CD14-positive monocyte (primary cell): ENCODE data around the gene BRF1. TPM values are rescaled to one million over a fixed set of nuclear protein-coding genes. Genes with fewer than 3 reads are reported as not detected.

ENCODE experiments used
- DNase-seq, 3 donors: peaks; one replicate each; pipeline ENCODE4 v3.0.0-alpha.2; 2011 to 2022
- H2AFZ ChIP-seq: 2 replicates; pipeline ENCODE4 v1.6.0; 2012; ENCODE audit warnings: mild to moderate bottlenecking, low read depth, low read length, inconsistent platforms; ENCODE audit not compliant: insufficient read depth, poor library complexity, severe bottlenecking
- H3K27ac ChIP-seq, 2 donors: 1 replicate in 1 of 2; 2 replicates in 1 of 2; pipeline ENCODE4 v1.5.1; 2012 to 2013; ENCODE audit warnings: low read length in 2 of 2, control low read depth in 1 of 2, inconsistent platforms in 1 of 2, low read depth in 1 of 2, mild to moderate bottlenecking in 1 of 2
- H3K27me3 ChIP-seq, 2 donors: one replicate each; pipeline versions ENCODE4 v1.6.0 to v1.6.1; 2011 to 2013; ENCODE audit warnings: low read length in 2 of 2; ENCODE audit not compliant: control insufficient read depth in 2 of 2, insufficient read depth in 2 of 2
- H3K36me3 ChIP-seq, 2 donors: replicated peaks in 1 of 2; 1 replicate in 1 of 2; 2 replicates in 1 of 2; pipeline versions ENCODE4 v1.5.1 to v1.6.1; 2012 to 2013; ENCODE audit warnings: low read length in 2 of 2, control low read depth in 1 of 2, inconsistent platforms in 1 of 2, mild to moderate bottlenecking in 1 of 2; ENCODE audit not compliant: insufficient read depth in 2 of 2, control insufficient read depth in 1 of 2
- H3K4me1 ChIP-seq, 2 donors: 1 replicate in 1 of 2; 2 replicates in 1 of 2; pipeline versions ENCODE4 v1.5.1 to v1.6.1; 2012 to 2013; ENCODE audit warnings: low read length in 2 of 2, control low read depth in 1 of 2, inconsistent platforms in 1 of 2, mild to moderate bottlenecking in 1 of 2, moderate library complexity in 1 of 2; ENCODE audit not compliant: insufficient read depth in 2 of 2, control insufficient read depth in 1 of 2
- H3K4me2 ChIP-seq: replicated peaks from 2 replicates; pipeline ENCODE3; 2012; ENCODE audit warnings: low read length, moderate library complexity, mild to moderate bottlenecking; ENCODE audit not compliant: poor library complexity, severe bottlenecking; ENCODE audit errors: extremely low read depth
- H3K4me3 ChIP-seq, 3 experiments: fragments of 200-600 bp in 1 of 3; sonication (generic) in 1 of 3; replicated peaks in 1 of 3; 1 replicate in 2 of 3; 2 replicates in 1 of 3; pipeline ENCODE4 v1.5.1; 2011 to 2013; ENCODE audit warnings: low read length in 3 of 3, mild to moderate bottlenecking in 3 of 3, control low read depth in 2 of 3, low read depth in 2 of 3, inconsistent platforms in 1 of 3, moderate library complexity in 1 of 3
- H3K79me2 ChIP-seq: 2 replicates; pipeline ENCODE4 v1.6.0; 2012; ENCODE audit warnings: mild to moderate bottlenecking, control low read depth, inconsistent platforms, low read length, moderate library complexity; ENCODE audit not compliant: insufficient read depth
- H3K9ac ChIP-seq: 2 replicates; pipeline ENCODE4 v1.6.0; 2017; ENCODE audit warnings: low read length, mild to moderate bottlenecking; ENCODE audit not compliant: insufficient read depth, poor library complexity, severe bottlenecking
- H3K9me3 ChIP-seq, 2 donors: replicated peaks in 1 of 2; 1 replicate in 1 of 2; 2 replicates in 1 of 2; pipeline versions ENCODE4 v1.5.1 to v1.6.1; 2012 to 2013; ENCODE audit warnings: low read length in 2 of 2, control low read depth in 1 of 2; ENCODE audit not compliant: control insufficient read depth in 1 of 2, insufficient read depth in 1 of 2
- H4K20me1 ChIP-seq: 2 replicates; pipeline ENCODE4 v1.6.0; 2012; ENCODE audit warnings: mild to moderate bottlenecking, low read length, control low read depth, moderate library complexity; ENCODE audit not compliant: insufficient read depth
- H3K27ac Mint-ChIP-seq, 7 donors: one replicate each; pipeline ENCODE4 v1.8.0; 2020; ENCODE audit warnings: mild to moderate bottlenecking in 7 of 7, mixed read lengths in 7 of 7, moderate library complexity in 6 of 7, inconsistent platforms in 2 of 7
- H3K27me3 Mint-ChIP-seq, 3 donors: one replicate each; pipeline ENCODE4 v1.8.0; 2021 to 2022; ENCODE audit warnings: low read depth in 3 of 3, mild to moderate bottlenecking in 3 of 3, mixed read lengths in 3 of 3, moderate library complexity in 3 of 3, inconsistent platforms in 1 of 3
- H3K36me3 Mint-ChIP-seq, 2 donors: one replicate each; pipeline ENCODE4 v1.8.0; 2020; ENCODE audit warnings: mixed read lengths in 2 of 2, inconsistent platforms in 1 of 2, mild to moderate bottlenecking in 1 of 2
- H3K4me1 Mint-ChIP-seq: one replicate; pipeline ENCODE4 v1.8.0; 2020; ENCODE audit warnings: mild to moderate bottlenecking, mixed read lengths
- H3K4me3 Mint-ChIP-seq, 2 donors: one replicate each; pipeline ENCODE4 v1.8.0; 2020; ENCODE audit warnings: mild to moderate bottlenecking in 2 of 2, mixed read lengths in 2 of 2, moderate library complexity in 1 of 2
- H3K9me3 Mint-ChIP-seq, 7 donors: one replicate each; pipeline ENCODE4 v1.8.0; 2020 to 2022; ENCODE audit warnings: mixed read lengths in 7 of 7, mild to moderate bottlenecking in 6 of 7, moderate library complexity in 6 of 7, inconsistent platforms in 2 of 7
- WGBS: methylation state at CpG from one replicate; pipeline ENCODE4 v1.1.5; 2013; ENCODE audit warnings: missing lambda C conversion rate; ENCODE audit not compliant: insufficient coverage; 5-methylcytosine and 5-hydroxymethylcytosine counted together
- intact Hi-C, 2 donors: fragments of 100-400 bp; cut with micrococcal nuclease; formaldehyde crosslinking; loops; one replicate each; pipeline versions ENCODE4 v1.15.0 to v1.15.1; 2023
- polyA plus RNA-seq, 3 donors: library from polyadenylated mRNA; depleted of rRNA in 1 of 3; unstranded in 2 of 3; stranded (reverse) in 1 of 3; fragments of 300-500 nt in 2 of 3; fragments of >200 nt in 1 of 3; fragmentation: Illumina TruSeq in 2 of 3; gene quantifications; 1 replicate in 2 of 3; 2 replicates in 1 of 3; pipeline ENCODE4 v1.2.3, GENCODE V29; 2012 to 2021
- TF ChIP-seq, protein P1 (sequence below): fragments of 200-600 bp; IDR thresholded peaks from one replicate; pipeline ENCODE4 v1.8.0; 2022; ENCODE audit warnings: antibody characterized with exemption, mild to moderate bottlenecking

Gene BRF1
- polyA plus RNA-seq, 3 donors = 2.3 to 20.5 (median 2.5) TPM

GRCh38 chr14:105200641-105201040, 100.2 kb downstream of the BRF1 start:
- no peak overlapping the region for H2AFZ ChIP-seq
- H3K36me3 ChIP-seq = no peaks in the 10 kb centered on the region
- 70% methylated on average over 9 of the region's 16 CpGs for WGBS
- H4K20me1 ChIP-seq = no peaks in the 10 kb centered on the region
- H3K4me1 ChIP-seq = peaks cover 21 to 25% of the 10 kb centered on the region in 2 donors
- H3K9ac ChIP-seq = no peak overlapping the region
- no peak for DNase-seq
- Mint-ChIP-seq H3K27me3 (peaks cover 53 to 87% (median 57%) of the 10 kb centered on the region in 3 donors), H3K27ac (no peak overlapping the region), H3K9me3 (peaks cover 0 to 4% (median 0%) of the 10 kb centered on the region in 7 donors), H3K4me1 (peaks cover 19% of the 10 kb centered on the region), H3K4me3 (peak overlapping the region in 1 of 2 donors; percentile 59), H3K36me3 (no peaks in the 10 kb centered on the region)
- no peaks in the 10 kb centered on the region for H3K9me3 ChIP-seq
- no peaks in the 10 kb centered on the region for H3K79me2 ChIP-seq
- intact Hi-C loops = loop anchor here in 1 of 2 donors (5.0 kb wide), 1 partner anchor 327 kb away; the partner anchor contains the start of gene TMEM121
- H3K27ac ChIP-seq = no peak overlapping the region
- peaks cover 8 to 75% of the 10 kb centered on the region in 2 donors for H3K27me3 ChIP-seq
- TF ChIP-seq, protein P1, sequence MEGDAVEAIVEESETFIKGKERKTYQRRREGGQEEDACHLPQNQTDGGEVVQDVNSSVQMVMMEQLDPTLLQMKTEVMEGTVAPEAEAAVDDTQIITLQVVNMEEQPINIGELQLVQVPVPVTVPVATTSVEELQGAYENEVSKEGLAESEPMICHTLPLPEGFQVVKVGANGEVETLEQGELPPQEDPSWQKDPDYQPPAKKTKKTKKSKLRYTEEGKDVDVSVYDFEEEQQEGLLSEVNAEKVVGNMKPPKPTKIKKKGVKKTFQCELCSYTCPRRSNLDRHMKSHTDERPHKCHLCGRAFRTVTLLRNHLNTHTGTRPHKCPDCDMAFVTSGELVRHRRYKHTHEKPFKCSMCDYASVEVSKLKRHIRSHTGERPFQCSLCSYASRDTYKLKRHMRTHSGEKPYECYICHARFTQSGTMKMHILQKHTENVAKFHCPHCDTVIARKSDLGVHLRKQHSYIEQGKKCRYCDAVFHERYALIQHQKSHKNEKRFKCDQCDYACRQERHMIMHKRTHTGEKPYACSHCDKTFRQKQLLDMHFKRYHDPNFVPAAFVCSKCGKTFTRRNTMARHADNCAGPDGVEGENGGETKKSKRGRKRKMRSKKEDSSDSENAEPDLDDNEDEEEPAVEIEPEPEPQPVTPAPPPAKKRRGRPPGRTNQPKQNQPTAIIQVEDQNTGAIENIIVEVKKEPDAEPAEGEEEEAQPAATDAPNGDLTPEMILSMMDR = no peak
- no peak overlapping the region for H3K4me3 ChIP-seq
- no peak overlapping the region for H3K4me2 ChIP-seq

DNA sequence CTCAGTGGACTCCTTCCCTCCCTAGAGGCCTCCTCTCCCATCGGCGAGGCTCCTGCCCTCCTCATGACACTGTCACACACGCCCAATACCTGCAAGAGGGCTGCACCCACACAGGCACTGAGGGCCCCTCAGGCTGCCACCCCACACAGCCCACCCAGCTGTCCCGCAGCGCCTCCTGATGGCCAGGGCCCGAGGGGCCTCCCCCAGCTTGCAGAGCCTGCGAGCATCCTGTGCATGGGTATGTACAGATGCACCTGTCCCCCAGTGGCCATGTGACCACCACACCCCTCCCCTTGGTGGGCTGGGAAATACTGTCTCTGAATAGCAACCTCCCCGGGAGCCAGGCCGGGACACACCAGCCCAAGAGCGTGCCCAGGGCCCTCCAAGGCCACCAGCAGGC, 100.7 kb downstream of the BRF1 start:
- no peak for DNase-seq
- Mint-ChIP-seq H3K27ac (no peak overlapping the region), H3K4me3 (peak overlapping the region in 1 of 2 donors; percentile 59), H3K36me3 (no peaks in the 10 kb centered on the region), H3K9me3 (peaks cover 0 to 4% (median 0%) of the 10 kb centered on the region in 7 donors), H3K4me1 (peaks cover 19% of the 10 kb centered on the region), H3K27me3 (peaks cover 57 to 87% (median 61%) of the 10 kb centered on the region in 3 donors)
- Histone ChIP-seq H3K27me3 (peaks cover 14 to 80% of the 10 kb centered on the region in 2 donors), H3K36me3 (no peaks in the 10 kb centered on the region), H3K4me3 (no peak overlapping the region), H3K9me3 (no peaks in the 10 kb centered on the region), H2AFZ (no peak overlapping the region), H3K27ac (no peak overlapping the region), H3K9ac (no peak overlapping the region), H4K20me1 (no peaks in the 10 kb centered on the region), H3K79me2 (no peaks in the 10 kb centered on the region), H3K4me2 (no peak overlapping the region), H3K4me1 (peaks cover 21 to 25% of the 10 kb centered on the region in 2 donors)
- intact Hi-C loops = loop anchor here in 1 of 2 donors (5.0 kb wide), 1 partner anchor 327 kb away; the partner anchor contains the start of gene TMEM121
- 94% methylated on average over 10 of the region's 10 CpGs for WGBS
- TF ChIP-seq, protein P1 = no peak
